Myocyte (in vitro differentiated cells): ENCODE data around the gene SEC14L1. TPM values are rescaled to one million over a fixed set of nuclear protein-coding genes. Genes with fewer than 3 reads are reported as not detected.
A peak's percentile ranks its signal among the peaks of the same experiment; 100 is the strongest.

ENCODE experiments used
- DNase-seq: peaks from one replicate; pipeline ENCODE4 v3.0.0-alpha.2; 2012; ENCODE audit warnings: low read depth
- total RNA-seq: library from RNA; depleted of rRNA; stranded (reverse); fragments of >200 nt; gene quantifications from 2 replicates; pipeline ENCODE4 v1.2.3, GENCODE V29; 2014

SEC14L1 gene
- total RNA-seq, 1 donor from 2014 or later = 71.1 TPM

DNA sequence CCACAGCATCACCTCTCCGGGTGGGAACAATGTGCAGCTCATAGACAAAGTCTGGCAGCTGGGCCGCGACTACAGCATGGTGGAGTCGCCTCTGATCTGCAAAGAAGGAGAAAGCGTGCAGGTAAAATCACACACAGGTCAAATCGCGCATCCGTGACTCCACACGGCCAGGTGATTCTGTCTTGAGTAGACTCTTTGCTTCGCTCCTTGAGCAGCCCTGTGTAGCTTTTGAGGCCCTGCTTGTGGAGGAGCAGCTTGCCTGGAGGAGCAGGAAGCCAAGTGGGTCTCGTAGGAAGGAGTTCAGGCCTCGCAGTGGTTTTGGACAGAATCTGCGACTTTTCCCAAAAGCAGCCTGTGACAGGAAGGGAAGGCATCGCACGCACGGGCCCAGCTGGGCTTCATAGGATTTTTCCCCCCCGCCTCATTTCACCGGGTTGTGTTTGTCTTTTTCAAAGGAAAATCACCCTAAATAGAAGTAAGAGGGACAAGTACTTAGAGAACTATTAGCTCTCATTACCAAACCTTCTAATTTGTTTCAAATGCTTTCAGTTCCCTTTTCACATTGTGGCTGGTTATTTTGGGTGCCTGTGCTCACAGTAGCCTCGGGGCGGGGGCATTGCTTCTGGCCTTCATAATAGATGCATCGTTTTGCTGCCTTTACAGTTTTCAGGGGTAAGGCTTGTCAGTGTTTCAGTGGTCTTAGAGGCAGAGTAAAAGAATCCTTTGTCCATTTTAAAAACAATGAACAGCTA is 71.5 kb downstream of the SEC14L1 start:
- DNase-seq = no peak

DNA sequence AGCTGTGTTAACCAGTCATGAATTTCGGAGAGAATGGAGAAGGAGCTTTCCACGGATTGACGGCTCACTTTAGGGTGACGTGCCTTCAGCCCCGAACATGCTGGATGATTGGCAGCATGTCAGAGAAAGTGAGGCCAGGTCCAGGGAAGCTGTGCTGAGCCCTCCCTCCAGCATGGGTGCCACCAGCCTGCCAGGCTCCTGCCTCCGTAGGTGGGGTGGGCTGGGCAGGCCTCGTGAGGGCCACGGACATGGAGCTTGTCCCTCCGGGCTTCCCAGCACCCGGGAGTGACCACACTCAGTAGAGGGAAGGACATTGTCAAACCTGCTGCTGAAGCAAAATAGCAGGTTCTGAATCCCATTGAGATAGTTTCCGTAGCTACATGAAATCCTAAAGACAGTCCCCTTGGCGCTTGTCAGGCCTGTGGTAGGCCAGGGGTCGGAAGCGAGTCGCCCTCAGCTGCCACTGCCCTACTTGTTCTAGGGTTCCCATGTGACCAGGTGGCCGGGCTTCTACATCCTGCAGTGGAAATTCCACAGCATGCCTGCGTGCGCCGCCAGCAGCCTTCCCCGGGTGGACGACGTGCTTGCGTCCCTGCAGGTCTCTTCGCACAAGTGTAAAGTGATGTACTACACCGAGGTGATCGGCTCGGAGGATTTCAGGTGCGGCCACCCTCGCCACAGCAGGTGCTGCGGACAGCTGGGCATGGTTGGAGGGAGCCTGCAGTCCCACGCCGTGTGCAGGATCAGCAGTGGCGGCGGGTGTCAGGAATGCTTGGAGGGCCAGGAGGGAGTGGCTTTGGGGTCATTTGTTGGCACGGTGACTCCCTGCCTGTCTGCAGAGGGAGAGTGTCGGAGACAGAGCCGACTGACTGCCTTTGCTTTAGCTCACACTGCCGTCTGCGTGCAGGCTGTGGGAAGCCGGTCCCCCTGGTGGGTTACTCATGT is 72.3 kb downstream of the SEC14L1 start:
- DNase-seq = peak; percentile 39

DNA sequence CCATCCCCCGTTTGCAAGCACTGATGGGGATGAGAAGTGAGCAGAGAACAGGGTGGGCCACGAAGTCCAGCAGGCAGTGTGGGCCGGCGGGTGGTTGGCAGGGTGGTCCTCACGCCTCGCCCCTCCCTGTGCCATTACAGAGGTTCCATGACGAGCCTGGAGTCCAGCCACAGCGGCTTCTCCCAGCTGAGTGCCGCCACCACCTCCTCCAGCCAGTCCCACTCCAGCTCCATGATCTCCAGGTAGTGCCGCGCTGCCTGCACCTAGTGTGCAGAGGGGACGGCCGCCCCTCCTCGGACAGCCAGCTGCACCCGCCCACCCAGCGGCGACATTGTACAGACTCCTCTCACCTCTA is 73.0 kb downstream of the SEC14L1 start:
- no peak for DNase-seq

DNA sequence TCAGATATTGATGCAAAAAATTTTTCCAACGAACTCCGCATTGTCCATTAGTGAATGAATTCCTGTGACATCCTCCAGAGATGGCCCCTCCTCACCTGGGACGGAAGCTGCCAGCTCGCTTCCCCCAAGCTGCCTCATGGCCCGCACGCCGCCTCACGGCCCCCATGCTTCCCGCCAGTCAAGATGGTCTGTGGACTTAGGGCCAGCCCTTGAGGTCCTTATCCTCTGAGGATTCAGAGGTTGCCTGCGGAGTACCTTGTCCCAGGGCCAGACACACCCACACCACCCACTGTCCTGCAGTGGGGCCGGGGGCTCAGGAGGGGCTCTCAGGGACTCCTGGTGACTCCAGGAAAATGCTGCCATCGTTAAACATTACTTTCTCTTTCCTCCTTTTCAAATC is 73.6 kb downstream of the SEC14L1 start:
- no peak for DNase-seq

DNA sequence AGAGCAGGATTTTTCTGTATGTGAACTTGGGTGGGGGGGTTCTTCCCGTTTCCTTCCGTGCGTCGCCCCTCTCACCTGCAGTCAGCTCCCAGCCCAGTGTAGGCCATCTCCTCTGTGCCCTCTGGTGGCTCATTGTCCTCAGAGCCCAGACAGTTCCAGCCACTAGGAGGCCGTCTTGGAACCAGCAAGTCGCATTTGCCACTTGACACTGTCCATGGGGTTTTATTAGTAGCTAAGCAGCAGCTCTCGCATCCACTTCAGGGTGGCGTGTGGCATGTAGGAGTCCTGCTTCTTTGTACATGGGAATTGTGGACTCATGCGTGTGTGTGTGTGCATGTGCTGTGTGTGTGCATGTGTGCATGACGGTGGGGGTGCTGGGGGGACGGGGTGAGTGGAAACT is 74.0 kb downstream of the SEC14L1 start:
- DNase-seq = peak; percentile 54

DNA sequence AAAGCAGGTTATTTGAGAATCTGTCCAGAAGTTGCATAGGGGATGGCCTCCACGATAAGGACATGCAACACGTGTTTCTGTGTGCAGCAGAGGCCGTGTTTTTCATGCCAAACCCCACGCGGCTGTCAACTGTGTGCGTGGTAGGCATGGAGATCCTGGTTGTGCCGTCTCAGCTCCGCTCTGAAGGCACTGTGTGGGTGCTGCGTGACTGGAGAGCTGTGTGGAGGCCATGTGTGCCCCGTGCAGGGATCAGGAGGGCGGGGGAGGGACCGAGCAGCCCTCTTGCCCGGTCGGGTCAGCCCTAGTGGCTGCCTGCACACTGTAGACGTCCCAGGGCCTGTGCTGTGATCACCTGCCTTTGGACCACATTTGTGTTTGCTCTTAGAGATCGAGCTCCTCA is 74.5 kb downstream of the SEC14L1 start:
- DNase-seq = no peak

DNA sequence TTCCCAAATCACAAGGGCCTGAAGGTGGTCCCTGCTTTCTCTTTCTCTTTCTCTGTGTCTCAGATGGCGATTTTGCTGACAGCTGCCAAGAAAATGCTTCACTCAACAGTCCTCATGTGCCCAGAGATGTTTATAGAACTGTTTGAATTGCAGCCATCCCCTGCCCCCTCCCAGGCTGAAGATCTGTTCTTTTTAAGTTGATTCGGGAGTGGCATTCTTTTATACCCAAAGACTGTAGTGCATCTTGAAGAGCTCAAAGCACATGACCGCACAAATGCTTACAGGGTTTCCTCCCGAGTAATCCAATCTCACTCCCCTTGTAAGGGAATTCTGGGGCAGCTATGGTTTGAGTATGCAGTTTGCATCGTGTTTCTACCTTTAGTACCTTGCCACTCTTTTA is 75.7 kb downstream of the SEC14L1 start:
- no peak for DNase-seq

DNA sequence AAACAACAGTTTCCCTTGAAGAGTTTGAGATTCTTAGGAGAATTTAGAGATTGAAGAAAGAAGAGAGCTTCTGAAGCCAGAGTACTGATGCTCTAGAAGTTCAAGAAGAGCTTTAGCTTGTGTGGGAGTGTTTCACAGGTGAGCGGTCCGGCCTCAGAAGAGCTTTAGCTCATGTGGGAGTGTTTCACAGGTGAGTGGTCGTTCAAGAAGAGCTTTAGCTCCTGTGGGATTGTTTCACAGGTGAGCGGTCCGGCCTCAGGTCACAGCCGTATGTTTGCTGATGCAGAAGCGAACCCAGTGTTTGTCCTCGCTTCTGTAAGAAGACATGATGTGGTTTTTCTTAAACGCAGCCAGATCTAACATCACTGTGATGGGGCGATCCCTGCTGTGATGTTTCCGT is 76.4 kb downstream of the SEC14L1 start:
- no peak for DNase-seq

DNA sequence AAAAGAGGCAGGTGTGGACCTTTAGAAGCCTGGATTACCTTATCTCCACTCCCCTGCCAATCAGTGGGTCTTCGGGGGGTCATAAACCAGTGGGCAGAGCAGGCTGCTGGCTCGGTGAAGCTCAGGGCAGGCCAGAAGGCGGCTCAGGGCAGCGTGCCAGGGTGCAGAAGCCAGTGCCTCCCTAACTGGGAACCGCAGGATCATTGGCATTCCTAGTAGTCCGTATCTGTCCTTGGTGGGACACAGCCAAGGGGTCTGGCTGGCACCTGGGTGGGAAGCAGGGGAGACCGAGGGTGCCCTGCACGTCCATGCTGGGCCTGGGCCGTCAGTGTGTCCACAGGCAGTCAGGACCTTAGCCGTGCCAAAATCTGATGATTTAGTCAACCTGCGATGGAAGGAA is 76.8 kb downstream of the SEC14L1 start:
- no peak for DNase-seq

DNA sequence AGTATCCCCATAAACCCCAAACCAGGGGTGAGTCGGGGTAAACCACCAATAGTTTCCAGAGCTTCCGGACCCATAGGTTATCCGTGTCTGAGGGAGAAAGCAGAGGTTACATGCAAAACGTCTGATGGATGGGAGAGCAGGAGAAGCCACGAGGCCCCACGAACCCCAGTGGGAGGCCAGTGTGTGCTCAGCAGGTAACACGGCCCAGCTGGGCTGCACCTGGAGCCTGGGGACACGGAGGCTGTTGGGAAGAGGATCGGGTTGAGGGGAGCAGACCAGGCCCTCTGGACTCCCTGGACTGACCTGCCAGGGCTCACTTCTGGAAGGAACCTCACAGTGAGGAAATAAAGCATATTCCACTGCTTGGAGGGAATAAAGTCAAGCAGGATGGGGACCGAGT is 78.1 kb downstream of the SEC14L1 start:
- DNase-seq = no peak

DNA sequence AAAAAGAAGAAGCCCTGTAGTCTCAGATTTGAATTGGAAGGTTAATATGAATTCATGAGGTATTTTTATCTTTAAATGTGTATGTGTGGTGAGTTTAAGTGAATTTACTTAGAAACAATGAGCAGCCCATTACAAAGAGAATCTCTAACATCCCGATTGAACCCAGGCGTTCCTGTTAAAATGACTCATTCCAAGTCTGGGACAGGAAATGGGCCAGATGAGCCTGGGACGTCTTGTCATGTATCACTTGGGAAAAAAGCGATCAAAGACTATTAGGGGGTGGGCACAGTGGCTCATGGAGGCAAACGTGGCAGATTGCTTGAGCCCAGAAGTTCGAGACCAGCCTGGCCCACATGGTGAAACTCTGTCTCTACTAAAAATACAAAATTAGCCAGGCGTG is 81.6 kb downstream of the SEC14L1 start:
- DNase-seq = no peak

DNA sequence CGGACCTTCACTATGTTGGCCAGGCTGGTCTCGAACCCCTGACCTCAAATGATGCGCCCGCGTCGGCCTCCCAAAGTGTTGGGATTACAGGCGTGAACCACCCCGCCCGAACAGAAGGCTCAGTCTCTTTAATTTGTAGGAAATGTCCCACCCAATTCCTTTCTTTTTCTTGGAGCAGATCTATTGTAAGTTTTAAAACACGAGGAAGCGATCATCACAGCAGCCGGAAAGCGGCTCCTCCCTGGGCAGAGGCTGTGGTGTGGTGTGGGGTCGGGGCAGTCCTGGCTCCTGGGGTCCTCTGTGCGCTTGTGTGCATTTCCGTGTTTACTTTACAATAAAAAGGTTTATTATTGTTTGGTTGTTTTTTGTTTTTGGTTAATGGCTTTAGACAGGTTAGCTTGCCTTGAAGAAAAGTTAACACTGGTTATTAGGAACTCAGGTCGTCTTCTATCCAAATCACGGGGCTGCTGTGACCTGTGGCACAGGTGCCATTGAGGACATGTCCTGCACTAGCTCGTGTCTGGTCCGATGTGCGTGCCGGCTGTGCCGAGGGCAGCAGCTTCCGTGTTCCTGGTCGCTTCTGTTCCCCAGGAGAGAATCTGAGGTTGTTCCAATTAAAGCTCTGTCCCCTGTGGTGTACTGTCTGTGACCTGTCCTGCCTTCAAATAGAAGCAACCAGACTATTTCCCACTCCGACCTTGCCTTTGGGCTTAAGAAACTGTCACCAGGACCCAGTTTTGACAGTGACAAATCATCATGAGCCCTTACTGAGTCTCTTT is 83.1 kb downstream of the SEC14L1 start:
- no peak for DNase-seq

DNA sequence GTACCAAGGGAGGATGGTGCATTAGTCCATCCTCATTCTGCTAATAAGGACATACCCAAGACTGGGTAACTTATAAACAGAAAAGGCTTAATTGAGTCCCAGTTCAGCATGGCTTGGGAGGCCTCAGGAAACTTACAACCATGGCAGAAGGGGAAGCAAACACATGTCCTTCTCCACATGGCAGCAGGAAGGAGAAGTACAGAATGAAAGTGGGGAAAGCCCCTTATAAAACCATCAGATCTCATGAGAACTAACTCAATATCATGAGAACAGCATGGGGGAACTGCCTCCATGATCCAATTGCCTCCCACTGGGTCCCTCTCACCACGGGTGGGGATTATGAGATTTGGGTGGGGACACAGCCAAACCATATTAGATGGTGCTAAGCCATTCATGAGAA is 84.5 kb downstream of the SEC14L1 start:
- no peak for DNase-seq

DNA sequence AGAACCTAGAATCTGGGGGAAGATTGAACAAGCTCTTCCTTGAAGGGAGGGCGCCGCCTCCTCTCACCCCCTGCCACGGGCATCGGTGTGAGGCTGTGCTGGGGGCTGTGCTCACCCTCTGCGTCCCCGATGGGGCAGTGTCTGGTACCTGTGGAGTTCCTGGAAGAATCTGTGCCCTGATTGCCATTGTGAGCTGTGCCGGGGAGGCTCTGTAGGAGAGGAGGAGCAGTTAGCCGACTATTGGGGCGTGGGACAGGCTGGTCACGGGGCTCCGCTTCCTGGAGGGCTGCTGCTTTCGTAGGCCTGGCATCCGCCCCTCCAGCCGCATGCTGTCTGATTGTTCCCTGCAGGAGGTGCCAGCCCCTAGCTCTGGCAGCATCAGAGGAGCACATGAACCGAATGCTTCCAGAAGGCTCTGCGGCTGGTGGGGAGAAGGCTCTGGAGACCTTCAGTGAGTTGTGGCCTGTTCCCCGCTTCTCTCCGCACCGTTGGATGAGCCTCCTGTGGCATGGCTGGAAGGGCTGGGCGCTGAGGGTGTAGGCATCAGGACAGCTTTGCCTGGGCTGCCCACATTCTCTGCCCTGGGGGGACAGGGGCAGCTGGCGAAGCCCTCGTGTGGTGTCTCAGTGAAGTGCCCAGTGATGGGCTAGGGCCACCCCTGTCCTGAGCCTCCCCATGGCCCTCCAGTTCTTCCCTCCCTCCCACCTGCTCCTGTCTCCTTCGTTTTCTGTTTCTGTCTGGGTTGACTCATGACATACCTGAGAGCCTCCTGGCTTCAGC is 86.9 kb downstream of the SEC14L1 start:
- DNase-seq = no peak

DNA sequence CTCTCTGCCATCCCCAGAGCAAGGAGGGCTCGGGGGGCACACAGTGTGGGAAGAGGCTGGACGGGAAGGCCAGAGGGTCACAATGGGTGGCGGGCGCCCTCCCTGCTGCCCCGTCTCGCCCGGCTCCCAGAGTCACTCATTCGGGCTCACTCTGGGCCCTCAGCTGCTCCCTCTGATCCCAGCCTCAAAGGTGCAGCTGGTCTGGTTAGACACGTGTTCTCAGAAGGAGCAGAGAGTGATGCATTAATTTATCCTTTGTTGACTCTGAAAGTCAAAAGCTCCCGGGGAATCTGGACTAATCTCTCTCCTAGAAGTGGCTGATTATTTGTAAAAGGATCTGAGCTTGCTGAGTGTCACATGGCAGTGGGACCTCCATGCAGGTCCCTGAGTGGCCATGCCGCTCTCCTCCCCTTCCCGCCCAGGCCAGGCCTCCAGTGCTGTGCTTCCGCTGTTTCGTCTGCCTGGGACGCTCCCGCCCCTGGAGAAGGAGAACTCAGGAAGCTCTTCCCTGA is 87.5 kb downstream of the SEC14L1 start:
- no peak for DNase-seq

DNA sequence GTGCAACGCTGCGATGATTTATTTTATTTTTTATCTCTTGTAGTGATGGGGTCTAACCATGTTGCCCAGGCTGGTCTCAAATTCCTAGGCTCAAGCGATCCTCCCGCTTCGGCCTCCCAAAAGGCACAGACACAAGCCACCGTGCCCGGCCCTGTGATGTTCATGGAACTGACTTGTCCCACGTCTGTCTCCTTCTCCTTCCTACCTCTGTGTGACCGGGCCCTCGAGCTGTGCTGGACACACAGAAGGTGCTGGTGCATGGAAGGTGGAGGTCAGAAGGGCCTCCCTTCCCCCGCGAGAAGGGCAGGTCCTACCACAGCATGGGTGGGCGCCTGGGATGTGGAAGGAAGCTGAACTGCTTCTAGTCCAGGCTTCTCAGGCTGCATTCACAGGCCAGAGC is 88.0 kb downstream of the SEC14L1 start:
- DNase-seq = no peak

DNA sequence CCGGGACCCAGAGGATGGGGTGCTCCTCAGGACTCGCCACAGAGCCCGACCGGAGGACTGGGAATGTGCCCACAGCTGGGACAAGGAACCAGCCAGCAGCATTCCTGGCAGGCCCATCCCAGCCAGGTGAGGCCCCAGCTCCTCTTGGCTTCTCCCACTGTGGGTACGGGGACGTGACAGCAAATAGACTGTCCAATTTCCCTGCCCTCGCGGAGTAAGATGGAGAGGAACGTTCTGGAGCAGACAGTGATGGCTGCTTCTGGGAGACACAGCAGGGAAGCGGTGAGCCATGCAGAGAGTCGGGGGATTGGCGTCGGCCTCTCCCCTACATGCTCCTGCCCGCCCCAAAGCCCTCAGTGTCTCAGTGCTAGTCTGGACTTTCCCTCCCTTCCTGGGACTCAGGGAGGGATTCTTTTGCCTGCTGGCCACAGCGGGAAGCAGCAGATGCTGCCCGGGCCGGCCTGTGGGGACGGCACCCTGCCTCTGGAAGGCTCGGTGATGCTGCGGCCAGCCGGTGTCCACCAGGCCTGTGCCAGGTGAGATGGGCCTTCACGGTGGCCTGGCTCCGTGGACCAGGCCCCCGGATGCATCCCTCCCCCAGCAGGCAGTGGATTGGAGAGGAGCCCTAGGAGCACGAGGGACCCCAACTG is 89.1 kb downstream of the SEC14L1 start:
- no peak for DNase-seq

DNA sequence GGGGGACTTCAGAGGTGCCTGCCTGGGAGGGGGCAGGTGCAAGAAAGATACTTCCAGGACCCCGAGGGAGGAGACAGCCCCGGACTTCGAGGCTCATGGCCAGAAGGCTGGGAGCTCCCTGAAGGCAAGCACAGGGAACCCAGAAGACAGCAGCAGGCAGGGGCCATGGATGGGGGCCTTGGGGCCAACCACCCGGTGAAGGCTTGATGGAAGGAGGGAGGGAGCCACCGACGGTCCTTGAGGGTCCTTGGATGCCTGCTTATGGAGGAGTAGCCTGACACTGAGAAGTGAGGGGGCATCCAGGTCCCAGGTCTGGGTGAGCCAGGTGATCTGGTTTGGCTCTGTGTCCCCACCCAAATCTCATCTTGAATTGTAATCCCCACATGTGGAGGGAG is 89.7 kb downstream of the SEC14L1 start:
- DNase-seq = no peak

DNA sequence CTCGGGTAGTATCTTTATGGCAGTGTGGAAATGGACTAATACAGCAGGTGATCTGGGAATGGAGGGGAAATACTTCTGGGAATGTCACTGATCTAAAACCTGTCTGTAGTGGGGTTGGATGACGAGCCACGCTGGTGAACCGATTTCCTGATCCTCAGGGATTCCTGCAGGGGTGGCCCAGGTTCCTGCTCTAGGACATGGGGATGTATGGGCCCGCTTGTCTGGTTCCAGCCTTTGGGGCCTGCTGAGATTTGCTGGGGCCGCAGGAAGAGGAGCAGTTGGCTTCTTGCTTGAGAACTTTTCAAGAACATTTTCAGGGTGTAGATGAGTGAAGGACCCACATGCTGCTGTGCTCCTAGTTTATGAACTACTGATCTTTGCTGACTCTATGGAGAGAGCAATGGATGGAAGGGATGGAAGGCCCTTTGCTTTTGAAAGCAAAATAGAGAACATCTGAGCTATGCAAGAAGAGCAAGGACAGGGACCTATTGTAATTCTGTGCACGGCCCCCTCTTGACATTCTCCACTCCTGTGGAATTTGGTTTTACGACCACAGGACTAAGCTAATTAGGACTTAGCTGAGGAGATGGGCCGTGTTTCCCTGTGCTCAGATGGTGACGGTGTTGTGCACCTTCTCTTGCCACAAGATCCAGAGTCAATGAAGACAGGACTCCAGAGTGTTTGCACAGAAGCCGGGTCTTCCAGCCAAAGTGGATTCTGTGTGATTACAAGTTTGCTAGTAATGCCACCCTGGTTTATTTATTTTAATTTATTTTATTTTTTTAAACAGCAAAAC is 90.5 kb downstream of the SEC14L1 start:
- no peak for DNase-seq

DNA sequence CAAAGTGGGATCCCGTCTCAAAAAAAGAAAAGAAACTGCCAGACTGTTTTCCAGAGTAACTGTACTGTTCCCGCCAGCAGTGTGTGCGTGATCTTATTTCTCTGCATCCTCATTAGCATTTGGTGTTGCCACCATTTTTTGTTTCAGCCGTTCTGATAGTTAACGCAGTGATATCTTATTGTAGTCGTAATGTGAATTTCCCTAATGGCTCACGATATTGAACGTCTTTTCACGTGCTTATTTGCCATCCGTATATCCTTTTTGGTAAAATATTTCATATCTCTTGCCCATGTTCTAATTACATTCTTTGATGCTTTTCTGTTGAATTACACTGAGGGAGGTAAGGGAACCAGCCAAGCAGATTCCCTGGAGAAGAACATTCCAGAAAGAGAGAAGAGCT is 92.4 kb downstream of the SEC14L1 start:
- no peak for DNase-seq
